DMS153 (cell line): ENCODE results near the gene BCL11B.

Experiments used
- DNase-seq: peaks from one replicate; lab custom pipeline; 2025; lab: John Stamatoyannopoulos, UW

Gene BCL11B

GRCh38 chr14:99159341-99160340, 112.4 kb downstream of the BCL11B start:
- no peak for DNase-seq

DNA sequence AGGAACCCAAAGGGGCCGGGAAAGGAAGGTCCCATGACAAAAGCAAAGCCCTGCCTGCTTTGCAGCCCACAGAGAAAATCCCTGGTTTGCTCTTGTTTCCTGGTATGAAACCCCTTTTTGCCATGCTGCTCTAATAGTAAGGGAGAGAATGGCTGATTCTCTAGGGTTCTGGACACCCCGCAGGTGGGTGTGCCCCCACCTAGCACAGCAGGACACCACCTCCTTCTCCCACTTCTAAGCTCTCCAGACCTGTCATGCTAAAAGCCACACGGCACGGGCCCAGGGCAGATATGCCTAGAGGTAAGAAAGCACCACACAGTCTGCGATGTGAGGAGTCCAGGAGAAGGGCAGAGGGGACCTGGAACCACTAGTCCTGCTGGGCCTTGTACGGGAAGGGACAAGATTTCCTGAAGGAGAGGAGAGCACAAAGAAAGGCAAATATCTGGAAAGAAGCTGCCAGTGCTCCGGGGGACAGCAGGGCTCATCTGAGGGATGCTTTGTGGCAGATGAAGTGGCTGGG, 113.3 kb downstream of the BCL11B start:
- no peak for DNase-seq

- DNase-seq = no peak
Observed at GRCh38 chr14:99158150-99158549, 113.8 kb downstream of the BCL11B start.

DNA sequence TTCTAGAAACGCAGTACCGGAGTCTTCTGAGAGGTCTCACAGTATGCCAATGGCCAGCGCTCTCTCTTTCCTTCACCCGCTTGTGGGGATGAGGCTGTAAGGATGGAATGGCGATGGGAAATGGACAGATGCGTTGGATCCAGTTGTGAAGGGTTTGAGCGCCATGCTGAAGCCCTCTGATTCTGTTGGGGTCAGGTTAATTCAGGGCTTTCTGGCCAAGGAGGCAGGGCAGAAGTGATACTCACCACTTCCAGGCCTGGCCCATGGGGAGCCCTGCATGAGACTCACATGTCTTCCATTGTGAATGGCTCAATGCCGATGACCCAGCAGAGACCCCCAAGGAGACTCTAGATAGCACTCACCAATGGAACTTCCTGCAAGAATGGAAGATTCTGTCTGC, 114.3 kb downstream of the BCL11B start:
- no peak for DNase-seq

GRCh38 chr14:99157246-99157645, 114.8 kb downstream of the BCL11B start:
- DNase-seq = no peak

GRCh38 chr14:99156814-99157213, 115.2 kb downstream of the BCL11B start:
- no peak for DNase-seq

DNA sequence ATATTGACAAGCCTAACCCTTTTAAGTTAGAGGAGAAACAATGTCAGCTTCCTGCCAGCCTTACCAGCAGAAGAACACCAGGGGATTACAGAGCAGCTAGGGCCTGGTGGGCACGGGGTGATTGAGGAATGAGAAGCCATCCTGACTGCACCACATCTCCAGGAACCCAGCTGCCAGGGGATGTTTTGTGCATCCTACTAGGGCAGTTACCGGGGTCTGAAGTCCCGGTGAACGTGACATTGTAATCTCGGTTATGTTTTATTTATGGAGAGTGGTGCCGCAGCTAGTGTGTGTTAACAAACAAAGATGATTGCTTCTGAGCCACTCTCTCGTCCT, 115.9 kb downstream of the BCL11B start:
- no peak for DNase-seq

DNA sequence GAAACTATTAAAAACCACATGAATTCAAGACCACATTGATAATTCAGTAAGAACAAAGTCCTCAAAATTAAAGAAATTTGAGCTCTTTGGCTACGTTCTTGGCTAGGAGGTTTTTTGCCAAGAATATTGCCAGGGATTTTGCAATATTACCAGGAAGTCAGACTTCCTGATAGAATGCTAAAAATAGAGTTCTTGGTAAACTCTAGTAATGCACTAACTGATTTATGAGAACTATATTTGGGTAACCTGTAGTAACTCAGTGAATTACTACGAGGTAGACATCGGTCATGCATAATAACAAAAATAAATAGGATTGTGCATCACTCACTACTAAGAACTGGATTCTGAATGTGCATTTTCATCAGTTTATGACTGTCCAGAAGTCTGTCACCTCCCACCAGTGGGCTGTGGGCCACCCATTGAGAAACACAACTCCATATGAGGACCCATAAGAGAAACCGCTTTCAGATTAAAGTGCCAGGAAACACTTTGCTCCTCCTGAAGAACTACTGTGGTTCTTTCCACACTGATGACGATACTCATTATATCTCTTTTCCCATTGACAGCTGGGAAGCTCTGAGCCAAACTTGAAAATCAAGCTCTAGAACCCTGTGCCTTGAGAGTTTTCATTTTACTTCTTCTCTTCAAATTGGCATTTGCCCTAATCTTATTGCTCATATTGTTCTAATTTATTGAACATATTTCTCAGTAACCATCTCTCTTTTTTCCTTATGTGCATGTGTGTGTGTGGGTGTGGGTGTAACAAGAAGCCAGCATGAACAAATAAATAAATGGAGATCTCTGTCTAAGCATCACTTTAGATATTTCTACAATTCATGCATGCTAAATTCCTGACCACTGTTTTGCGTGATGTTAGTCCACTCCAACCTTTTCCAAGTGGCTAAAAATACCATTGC, 116.6 kb downstream of the BCL11B start:
- no peak for DNase-seq

DNA sequence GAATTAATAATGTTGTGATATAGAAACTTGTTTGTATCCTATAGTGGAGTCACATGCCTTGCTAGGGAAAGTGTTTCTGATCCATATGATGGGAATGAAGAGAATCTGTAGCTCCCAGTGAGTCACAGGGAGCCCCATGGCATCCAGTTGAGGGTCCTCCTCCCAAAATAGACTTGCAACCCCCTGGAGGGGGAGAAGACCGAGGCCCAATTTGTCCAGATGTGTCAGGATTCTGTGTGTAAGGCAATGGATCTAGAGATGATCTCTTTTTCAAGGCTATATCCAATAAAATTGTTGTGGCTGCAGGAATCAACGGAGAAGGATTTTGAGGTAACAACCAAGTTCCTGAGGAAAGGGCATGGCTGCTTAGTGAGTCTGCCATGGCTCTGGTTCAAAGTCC, 121.8 kb downstream of the BCL11B start:
- DNase-seq = no peak

DNA sequence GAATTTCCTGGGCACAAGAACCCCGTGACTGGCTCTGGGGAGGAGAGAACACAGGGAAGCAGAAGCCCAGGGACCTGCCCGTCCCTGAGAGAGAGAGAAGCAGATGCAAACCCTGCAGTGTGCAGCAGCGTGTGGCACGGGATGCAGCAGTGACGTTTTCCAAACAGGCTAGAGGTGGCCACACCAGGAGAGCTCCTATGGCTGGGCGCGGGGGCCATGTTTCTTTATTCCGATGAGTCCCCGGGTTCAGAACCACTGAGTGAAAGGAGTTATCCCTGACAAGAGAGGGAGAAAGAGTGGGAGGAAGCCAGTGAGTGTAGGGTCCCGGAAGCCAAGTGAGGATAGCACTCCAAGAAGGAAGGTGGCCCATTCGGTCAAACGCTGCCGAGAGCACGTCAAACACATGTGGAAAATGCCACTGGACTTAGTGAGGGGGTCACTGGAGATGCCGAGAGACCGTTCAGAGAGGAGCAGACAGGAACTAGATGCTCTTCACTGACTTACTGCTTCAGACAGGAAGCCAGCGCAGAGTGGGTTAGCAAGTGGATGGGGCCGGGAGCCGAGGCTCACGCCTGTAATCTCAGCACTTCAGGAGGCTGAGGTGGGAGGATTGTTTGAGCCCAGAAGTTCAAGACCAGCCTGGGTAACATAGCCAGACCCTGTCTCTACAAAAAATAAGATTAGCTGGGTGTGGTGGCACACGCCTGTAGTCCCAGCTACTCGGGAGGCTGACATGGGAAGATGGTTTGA, 123.0 kb downstream of the BCL11B start:
- no peak for DNase-seq

- no peak for DNase-seq
Observed at GRCh38 chr14:99148131-99148530, 123.9 kb downstream of the BCL11B start.

DNA sequence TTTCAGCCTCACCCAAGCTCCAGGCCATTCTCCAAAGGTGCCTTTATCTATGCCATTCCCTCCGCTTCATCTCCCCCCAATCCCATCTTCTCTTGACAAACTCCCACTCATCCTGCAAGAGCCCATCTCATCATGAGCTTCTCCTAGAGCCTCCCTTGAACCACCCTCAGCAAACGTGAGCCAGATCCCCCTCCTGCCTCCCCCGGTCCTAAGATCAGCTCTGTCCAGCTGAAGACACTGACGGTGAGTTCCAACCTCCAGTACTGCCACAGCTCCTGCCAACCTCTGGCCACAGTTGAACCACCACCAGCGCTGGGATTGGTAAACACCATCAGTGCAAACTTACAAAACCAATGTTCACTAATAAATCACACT, 124.6 kb downstream of the BCL11B start:
- DNase-seq = no peak

- DNase-seq = no peak
Observed at GRCh38 chr14:99146616-99147365, 125.2 kb downstream of the BCL11B start.

GRCh38 chr14:99145307-99145706, 126.7 kb downstream of the BCL11B start:
- no peak for DNase-seq

- DNase-seq = no peak
Observed at GRCh38 chr14:99143793-99144192, 128.2 kb downstream of the BCL11B start.

DNA sequence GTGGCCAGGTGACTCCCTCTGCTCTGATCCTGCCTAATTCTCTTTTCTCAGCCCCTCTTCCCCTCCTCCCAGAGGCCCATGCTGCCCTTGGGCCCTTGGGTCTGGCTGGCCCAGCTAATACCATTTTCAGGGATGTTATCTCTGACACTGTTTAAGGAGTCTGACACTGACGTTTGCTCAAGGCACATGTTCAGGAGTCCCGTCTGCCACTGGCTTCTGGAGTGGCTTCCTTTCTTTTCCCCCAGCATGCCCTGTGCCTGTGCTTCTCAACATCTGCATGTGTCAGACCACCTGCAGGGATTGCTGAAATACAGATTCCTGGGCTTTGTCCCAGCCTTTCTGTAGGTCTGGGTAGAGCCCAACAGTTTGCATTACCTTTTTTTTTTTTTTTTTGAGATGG, 128.9 kb downstream of the BCL11B start:
- DNase-seq = no peak

DNA sequence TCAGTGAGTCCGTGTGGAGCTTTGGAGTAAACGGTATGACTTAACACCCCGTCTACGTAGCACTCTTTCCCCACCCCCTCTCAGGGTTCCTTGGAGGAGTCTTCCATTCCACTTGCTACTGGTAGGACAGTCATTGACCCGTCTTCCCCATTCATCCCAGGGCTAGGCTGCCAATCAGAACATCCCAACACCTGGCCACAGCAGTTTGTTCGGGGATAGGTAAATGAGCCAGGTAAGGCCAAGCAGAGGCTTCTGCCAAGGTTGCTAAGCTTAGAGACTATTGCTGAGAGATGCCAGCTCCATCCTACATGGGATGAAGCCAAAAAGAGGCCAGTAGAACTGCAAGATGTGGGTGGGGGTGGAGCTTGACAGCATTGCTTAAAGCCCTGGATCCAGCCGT, 130.8 kb downstream of the BCL11B start:
- DNase-seq = no peak

GRCh38 chr14:99138999-99139865, 132.8 kb downstream of the BCL11B start:
- DNase-seq = no peak

- no peak for DNase-seq
Observed at GRCh38 chr14:99137913-99138571, 134.0 kb downstream of the BCL11B start.
